ENCODE results near the gene MAGI1.

GRCh38 chr3:65313666-65314065 is 725.1 kb downstream of the MAGI1 start:
- no peak for TF ChIP-seq EZH2 (IDR thresholded peaks at IDR 0.05; ENCODE audit: low read length, missing control alignments)
- TF ChIP-seq, protein P1, sequence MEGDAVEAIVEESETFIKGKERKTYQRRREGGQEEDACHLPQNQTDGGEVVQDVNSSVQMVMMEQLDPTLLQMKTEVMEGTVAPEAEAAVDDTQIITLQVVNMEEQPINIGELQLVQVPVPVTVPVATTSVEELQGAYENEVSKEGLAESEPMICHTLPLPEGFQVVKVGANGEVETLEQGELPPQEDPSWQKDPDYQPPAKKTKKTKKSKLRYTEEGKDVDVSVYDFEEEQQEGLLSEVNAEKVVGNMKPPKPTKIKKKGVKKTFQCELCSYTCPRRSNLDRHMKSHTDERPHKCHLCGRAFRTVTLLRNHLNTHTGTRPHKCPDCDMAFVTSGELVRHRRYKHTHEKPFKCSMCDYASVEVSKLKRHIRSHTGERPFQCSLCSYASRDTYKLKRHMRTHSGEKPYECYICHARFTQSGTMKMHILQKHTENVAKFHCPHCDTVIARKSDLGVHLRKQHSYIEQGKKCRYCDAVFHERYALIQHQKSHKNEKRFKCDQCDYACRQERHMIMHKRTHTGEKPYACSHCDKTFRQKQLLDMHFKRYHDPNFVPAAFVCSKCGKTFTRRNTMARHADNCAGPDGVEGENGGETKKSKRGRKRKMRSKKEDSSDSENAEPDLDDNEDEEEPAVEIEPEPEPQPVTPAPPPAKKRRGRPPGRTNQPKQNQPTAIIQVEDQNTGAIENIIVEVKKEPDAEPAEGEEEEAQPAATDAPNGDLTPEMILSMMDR (conservative IDR thresholded peaks at IDR 0.05 in 1 of 2, IDR thresholded peaks at IDR 0.05 in 1 of 2; ENCODE audit: low read depth in 1 of 2, low read length in 2 of 2) = no peak
